Eye (tissue), 1 donor: ENCODE measurements around the gene VWA5B1.

Source experiments
- DNase-seq: peaks from one replicate; pipeline ENCODE4 v3.0.0-alpha.2; 2015

The VWA5B1 gene

GRCh38 chr1:20371411-20371810, 80.7 kb downstream of the VWA5B1 start:
- no peak for DNase-seq

GRCh38 chr1:20371883-20372282, 81.2 kb downstream of the VWA5B1 start:
- DNase-seq = no peak

- DNase-seq = no peak
These were observed 82.0 kb downstream of the VWA5B1 start for GRCh38 chr1:20372676-20373075.

- no peak for DNase-seq
These were observed 82.6 kb downstream of the VWA5B1 start for GRCh38 chr1:20373286-20373685.

- no peak for DNase-seq
These were observed 83.1 kb downstream of the VWA5B1 start for GRCh38 chr1:20373764-20374163.

- DNase-seq = no peak
These were observed 84.9 kb downstream of the VWA5B1 start for GRCh38 chr1:20375563-20375962.

GRCh38 chr1:20376171-20376570, 85.5 kb downstream of the VWA5B1 start:
- no peak for DNase-seq

GRCh38 chr1:20376880-20377494, 86.3 kb downstream of the VWA5B1 start:
- DNase-seq = peak; percentile 84

GRCh38 chr1:20377516-20378270, 87.0 kb downstream of the VWA5B1 start:
- no peak for DNase-seq

- DNase-seq = no peak
These were observed 88.4 kb downstream of the VWA5B1 start for GRCh38 chr1:20379075-20379474.

- DNase-seq = no peak
These were observed 89.5 kb downstream of the VWA5B1 start for GRCh38 chr1:20380175-20380574.

GRCh38 chr1:20380616-20381035, 90.0 kb downstream of the VWA5B1 start:
- DNase-seq = no peak

GRCh38 chr1:20381045-20381641, 90.5 kb downstream of the VWA5B1 start:
- DNase-seq = no peak

GRCh38 chr1:20381961-20382360, 91.3 kb downstream of the VWA5B1 start:
- DNase-seq = no peak

- DNase-seq = no peak
These were observed 92.0 kb downstream of the VWA5B1 start for GRCh38 chr1:20382711-20383110.

- no peak for DNase-seq
These were observed 93.0 kb downstream of the VWA5B1 start for GRCh38 chr1:20383631-20384030.

GRCh38 chr1:20385630-20386029, 95.0 kb downstream of the VWA5B1 start:
- no peak for DNase-seq

- peak; percentile 81 for DNase-seq
These were observed 95.8 kb downstream of the VWA5B1 start for GRCh38 chr1:20386323-20387081.

GRCh38 chr1:20389571-20389970, 98.9 kb downstream of the VWA5B1 start:
- DNase-seq = no peak

- DNase-seq = no peak
These were observed 100.1 kb downstream of the VWA5B1 start for GRCh38 chr1:20390589-20391331.

- no peak for DNase-seq
These were observed 104.6 kb downstream of the VWA5B1 start for GRCh38 chr1:20395255-20395654.

GRCh38 chr1:20398744-20399143, 108.1 kb downstream of the VWA5B1 start:
- no peak for DNase-seq

- no peak for DNase-seq
These were observed 108.5 kb downstream of the VWA5B1 start for GRCh38 chr1:20399196-20399595.
